ENCODE results near the gene OR11L1. TPM values are rescaled to one million over a fixed set of nuclear protein-coding genes. Genes with fewer than 3 reads are reported as not detected.

The OR11L1 gene
- total RNA-seq, 1 donor from 2014 or later: not detected

DNA sequence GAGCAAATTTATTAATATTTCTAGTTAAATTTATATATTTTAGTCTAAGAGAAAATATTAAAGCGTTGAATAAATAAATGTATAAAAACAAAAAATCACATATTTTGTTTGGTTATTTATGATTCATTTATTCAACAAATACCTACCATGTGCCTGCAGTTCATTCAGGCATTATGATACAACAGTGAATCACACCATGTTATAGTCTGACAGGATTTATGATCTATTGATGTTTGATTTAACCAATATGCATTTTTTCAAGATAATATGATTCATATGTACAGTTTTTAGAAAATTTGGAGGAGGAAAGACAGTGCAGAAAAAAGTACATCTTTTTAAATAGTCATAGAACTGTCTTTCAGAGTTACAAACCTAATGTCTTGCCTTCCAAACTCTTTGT, 7.9 kb upstream of the OR11L1 start:
- Mint-ChIP-seq H3K27me3 (ENCODE audit: low read depth) (no peaks in the 10 kb centered on the region), H3K4me3 (no peak overlapping the region), H3K4me1 (no peaks in the 10 kb centered on the region), H3K27ac (no peak overlapping the region), H3K36me3 (no peaks in the 10 kb centered on the region), H3K9me3 (peaks cover 8% of the 10 kb centered on the region)
- no peak for DNase-seq (ENCODE audit: low spot score in 2 of 2, unreplicated experiment in 2 of 2)
- no peak for TF ChIP-seq CTCF (IDR thresholded peaks at IDR 0.05; ENCODE audit: unreplicated experiment)

GRCh38 chr1:247848346-247848745, 6.7 kb upstream of the OR11L1 start:
- no peak for TF ChIP-seq CTCF (IDR thresholded peaks at IDR 0.05; ENCODE audit: unreplicated experiment)
- Mint-ChIP-seq H3K36me3 (no peaks in the 10 kb centered on the region), H3K4me1 (no peaks in the 10 kb centered on the region), H3K9me3 (peaks cover 11% of the 10 kb centered on the region), H3K4me3 (no peak overlapping the region), H3K27ac (no peak overlapping the region), H3K27me3 (ENCODE audit: low read depth) (no peaks in the 10 kb centered on the region)
- DNase-seq (ENCODE audit: low spot score in 2 of 2, unreplicated experiment in 2 of 2): no peak

GRCh38 chr1:247845693-247846017, 4.0 kb upstream of the OR11L1 start:
- no peak for DNase-seq (ENCODE audit: low spot score in 2 of 2, unreplicated experiment in 2 of 2)
- TF ChIP-seq CTCF (IDR thresholded peaks at IDR 0.05; ENCODE audit: unreplicated experiment): no peak
- Mint-ChIP-seq H3K27me3 (ENCODE audit: low read depth) (no peaks in the 10 kb centered on the region), H3K4me3 (no peak overlapping the region), H3K4me1 (no peaks in the 10 kb centered on the region), H3K36me3 (no peaks in the 10 kb centered on the region), H3K9me3 (peaks cover 13% of the 10 kb centered on the region), H3K27ac (no peak overlapping the region)

DNA sequence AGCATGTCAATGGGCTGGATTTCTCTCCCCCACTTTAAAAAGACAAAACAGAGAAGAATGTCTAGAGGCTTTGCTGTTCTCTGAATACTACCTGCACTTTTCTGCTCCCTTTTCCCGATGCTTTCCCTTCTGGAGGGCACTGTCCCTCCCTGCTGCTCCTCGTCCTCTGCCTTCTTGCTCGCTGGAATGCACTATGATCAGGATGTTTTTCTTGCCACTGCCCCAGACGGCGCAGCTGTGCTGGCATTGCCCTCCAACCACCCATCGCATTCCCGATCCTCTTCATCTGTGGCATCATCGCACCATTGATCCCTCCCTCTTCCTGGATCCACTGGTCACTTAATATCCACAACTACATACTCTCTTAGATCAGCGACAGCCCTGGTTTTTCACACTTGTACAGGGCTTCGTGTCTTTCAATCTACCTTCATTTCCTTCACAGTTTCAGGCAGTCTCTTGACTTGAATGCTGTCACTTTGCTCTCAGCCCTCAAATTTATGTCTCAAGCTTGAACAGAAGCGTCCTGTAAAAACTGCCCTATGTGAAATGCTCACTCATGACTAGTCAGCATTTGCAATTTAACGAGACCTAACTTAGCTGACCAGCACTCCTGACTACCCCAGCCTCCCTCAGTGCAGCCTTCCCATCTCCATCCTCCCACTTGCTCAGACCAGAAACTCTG, 3.5 kb upstream of the OR11L1 start:
- no peak overlapping the region for H3K27ac Mint-ChIP-seq
- no peak for TF ChIP-seq CTCF (IDR thresholded peaks at IDR 0.05; ENCODE audit: unreplicated experiment)
- no peaks in the 10 kb centered on the region for H3K27me3 Mint-ChIP-seq (ENCODE audit: low read depth)
- H3K9me3 Mint-ChIP-seq: peaks cover 13% of the 10 kb centered on the region
- no peak overlapping the region for H3K4me3 Mint-ChIP-seq
- no peaks in the 10 kb centered on the region for H3K36me3 Mint-ChIP-seq
- DNase-seq (ENCODE audit: low spot score in 2 of 2, unreplicated experiment in 2 of 2): no peak
- no peaks in the 10 kb centered on the region for H3K4me1 Mint-ChIP-seq

DNA sequence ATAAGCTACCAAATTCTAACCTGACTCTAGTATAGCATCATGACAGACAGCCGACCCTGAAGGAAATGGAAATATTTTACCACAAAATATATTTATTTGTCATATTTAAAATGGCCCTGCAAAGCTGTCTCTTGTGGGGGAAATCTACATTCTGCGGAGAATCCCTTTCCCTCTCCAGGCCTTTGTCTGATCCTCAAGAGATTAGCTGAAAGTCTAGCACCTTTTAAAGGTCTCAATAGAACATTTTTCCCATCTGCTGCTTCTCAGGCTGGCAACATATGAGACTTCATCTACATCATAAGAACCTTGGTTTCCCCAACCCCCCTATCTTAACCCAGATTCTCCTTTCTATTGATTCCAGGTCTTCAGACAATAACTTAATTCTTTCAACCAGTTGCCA, 1.7 kb upstream of the OR11L1 start:
- no peak for DNase-seq (ENCODE audit: low spot score in 2 of 2, unreplicated experiment in 2 of 2)
- no peak overlapping the region for H3K4me3 Mint-ChIP-seq
- no peaks in the 10 kb centered on the region for H3K27me3 Mint-ChIP-seq (ENCODE audit: low read depth)
- H3K9me3 Mint-ChIP-seq: peaks cover 17% of the 10 kb centered on the region
- H3K36me3 Mint-ChIP-seq: no peaks in the 10 kb centered on the region
- H3K27ac Mint-ChIP-seq: no peak overlapping the region
- no peak for TF ChIP-seq CTCF (IDR thresholded peaks at IDR 0.05; ENCODE audit: unreplicated experiment)
- H3K4me1 Mint-ChIP-seq: no peaks in the 10 kb centered on the region

DNA sequence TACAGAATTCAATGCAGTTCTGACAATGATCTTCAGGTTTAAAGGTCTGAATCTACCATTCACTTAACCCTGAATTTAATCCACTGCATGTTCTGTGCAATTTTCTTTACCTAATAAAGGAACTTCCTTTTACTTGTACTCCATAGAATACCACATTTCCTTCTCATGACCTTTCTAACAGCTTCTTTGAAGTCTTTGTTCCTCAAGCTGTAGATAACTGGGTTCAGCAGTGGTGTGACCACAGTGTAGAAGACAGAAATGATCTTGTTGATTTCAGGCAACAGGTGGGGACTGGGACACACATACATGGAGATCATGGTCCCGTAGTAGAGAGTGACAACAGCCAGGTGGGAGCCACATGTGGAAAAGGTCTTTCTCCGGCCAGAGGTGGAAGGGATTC, 878 bp downstream of the OR11L1 start:
- H3K4me3 Mint-ChIP-seq: no peak overlapping the region
- no peak for DNase-seq (ENCODE audit: low spot score in 2 of 2, unreplicated experiment in 2 of 2)
- H3K9me3 Mint-ChIP-seq: peaks cover 29% of the 10 kb centered on the region
- H3K4me1 Mint-ChIP-seq: no peaks in the 10 kb centered on the region
- no peak overlapping the region for H3K27ac Mint-ChIP-seq
- no peak for TF ChIP-seq CTCF (IDR thresholded peaks at IDR 0.05; ENCODE audit: unreplicated experiment)
- H3K36me3 Mint-ChIP-seq: no peaks in the 10 kb centered on the region
- no peaks in the 10 kb centered on the region for H3K27me3 Mint-ChIP-seq (ENCODE audit: low read depth)
